Lower lobe of right lung (tissue), 2 donors: ENCODE data around the gene CLASP1. TPM values are rescaled to one million over a fixed set of nuclear protein-coding genes. Genes with fewer than 3 reads are reported as not detected.

Source experiments
- ATAC-seq, 2 donors: fragments of 200-7000 bp; cut with Tn5 transposase; one replicate each; pipeline ENCODE4 v1.9.1; 2020 to 2022; ENCODE audit warnings: mild to moderate bottlenecking in 2 of 2, moderate library complexity in 2 of 2
- DNase-seq: peaks from one replicate; pipeline ENCODE4 v3.0.0-alpha.2; 2020
- H3K27ac ChIP-seq: fragments of 200-600 bp; one replicate; pipeline ENCODE4 v1.8.0; 2022
- H3K27me3 ChIP-seq: fragments of 200-600 bp; one replicate; pipeline ENCODE4 v1.8.0; 2022; ENCODE audit warnings: low read depth
- H3K36me3 ChIP-seq: fragments of 200-600 bp; one replicate; pipeline ENCODE4 v1.8.0; 2022; ENCODE audit warnings: mild to moderate bottlenecking
- H3K4me1 ChIP-seq: fragments of 200-600 bp; one replicate; pipeline ENCODE4 v1.8.0; 2022
- H3K4me3 ChIP-seq: fragments of 200-600 bp; one replicate; pipeline ENCODE4 v1.8.0; 2022; ENCODE audit warnings: mild to moderate bottlenecking
- H3K9me3 ChIP-seq: fragments of 200-600 bp; one replicate; pipeline ENCODE4 v1.8.0; 2022
- intact Hi-C: fragments of 100-400 bp; cut with DNase I; formaldehyde crosslinking; loops from one replicate; pipeline ENCODE4 v1.11.0; 2022
- total RNA-seq: library from RNA; stranded (reverse); fragmentation: NEBNext Ultra II Directional; extraction: Animal tissue kit (Norgen Biotek cat#: 25700); gene quantifications from one replicate; pipeline ENCODE4 v1.2.1, GENCODE V29; 2021
- TF ChIP-seq, protein P1 (sequence below): fragments of 200-600 bp; IDR thresholded peaks from one replicate; pipeline ENCODE4 v1.8.0; 2022; ENCODE audit warnings: antibody characterized with exemption, mild to moderate bottlenecking
- donor health status: DM: no; HTN: yes; CAD: no; lungs with severe emphysema.

CLASP1 gene
- total RNA-seq, 1 donor from 2014 or later = 45.8 TPM

DNA sequence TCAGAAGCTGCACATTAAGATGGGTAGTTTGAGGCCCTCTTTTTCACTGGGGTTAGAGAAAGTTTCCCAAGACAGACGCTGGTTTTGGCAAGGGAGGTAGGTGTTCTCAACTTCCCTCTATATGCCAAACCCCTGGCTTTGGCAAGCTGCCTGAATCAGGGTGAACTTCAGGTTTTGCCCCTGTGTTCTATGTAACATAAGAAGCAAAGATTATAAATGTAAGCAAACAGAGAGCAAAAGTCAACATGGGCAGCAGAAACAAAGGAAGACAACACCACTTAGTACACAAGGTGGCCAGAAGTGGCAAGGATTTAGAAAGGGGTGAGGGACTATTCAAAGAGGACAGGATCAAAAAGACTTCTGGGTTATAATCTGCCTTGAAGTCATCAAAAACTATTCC lies 293.8 kb downstream of the CLASP1 start:
- H3K9me3 ChIP-seq = no peaks in the 10 kb centered on the region
- H3K27me3 ChIP-seq = no peaks in the 10 kb centered on the region
- intact Hi-C loops = no loop called here
- H3K36me3 ChIP-seq = peaks cover 95% of the 10 kb centered on the region
- no peaks in the 10 kb centered on the region for H3K4me1 ChIP-seq
- TF ChIP-seq, protein P1, sequence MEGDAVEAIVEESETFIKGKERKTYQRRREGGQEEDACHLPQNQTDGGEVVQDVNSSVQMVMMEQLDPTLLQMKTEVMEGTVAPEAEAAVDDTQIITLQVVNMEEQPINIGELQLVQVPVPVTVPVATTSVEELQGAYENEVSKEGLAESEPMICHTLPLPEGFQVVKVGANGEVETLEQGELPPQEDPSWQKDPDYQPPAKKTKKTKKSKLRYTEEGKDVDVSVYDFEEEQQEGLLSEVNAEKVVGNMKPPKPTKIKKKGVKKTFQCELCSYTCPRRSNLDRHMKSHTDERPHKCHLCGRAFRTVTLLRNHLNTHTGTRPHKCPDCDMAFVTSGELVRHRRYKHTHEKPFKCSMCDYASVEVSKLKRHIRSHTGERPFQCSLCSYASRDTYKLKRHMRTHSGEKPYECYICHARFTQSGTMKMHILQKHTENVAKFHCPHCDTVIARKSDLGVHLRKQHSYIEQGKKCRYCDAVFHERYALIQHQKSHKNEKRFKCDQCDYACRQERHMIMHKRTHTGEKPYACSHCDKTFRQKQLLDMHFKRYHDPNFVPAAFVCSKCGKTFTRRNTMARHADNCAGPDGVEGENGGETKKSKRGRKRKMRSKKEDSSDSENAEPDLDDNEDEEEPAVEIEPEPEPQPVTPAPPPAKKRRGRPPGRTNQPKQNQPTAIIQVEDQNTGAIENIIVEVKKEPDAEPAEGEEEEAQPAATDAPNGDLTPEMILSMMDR = no peak
- H3K4me3 ChIP-seq = no peak overlapping the region
- ATAC-seq = no peak
- no peak for DNase-seq
- H3K27ac ChIP-seq = no peak overlapping the region

DNA sequence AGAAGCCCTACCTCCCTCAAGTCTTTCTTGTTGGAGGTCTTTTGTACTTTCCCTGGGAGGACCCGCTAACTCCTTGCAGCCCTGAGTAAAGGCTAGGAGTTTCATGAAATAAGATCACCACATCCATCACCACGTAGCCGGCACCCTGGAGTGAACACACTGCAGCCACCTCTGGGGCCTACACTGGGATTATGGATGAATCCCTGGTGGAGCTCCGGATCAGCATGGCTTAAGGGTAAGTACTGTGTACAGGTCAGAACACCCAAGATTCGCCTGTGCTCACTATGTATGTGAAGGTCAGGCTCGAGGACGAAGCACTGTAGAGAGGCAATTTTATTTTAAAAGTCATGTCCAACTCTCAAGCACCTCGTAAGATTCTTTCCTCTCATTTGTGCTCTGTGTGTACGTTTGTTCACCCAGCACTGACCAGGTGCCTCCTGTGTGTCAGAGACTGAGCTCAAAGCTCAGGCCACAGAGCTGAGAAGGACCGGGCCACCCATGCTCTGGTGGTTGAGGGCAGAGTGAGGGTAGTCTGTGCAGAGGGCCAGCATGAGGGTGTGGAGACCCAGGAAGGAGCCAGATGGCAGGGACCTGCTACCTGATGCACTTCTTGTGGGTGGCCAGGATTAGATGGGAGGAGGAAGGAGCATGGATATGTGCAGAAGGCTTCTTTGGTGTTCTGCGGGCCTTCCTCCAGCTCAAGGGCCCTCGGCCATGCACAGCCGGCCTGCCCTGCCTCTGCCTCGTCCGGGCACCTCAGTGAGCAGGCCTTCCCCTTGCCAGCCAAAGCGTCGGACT lies 297.5 kb downstream of the CLASP1 start:
- TF ChIP-seq, protein P1 = no peak
- DNase-seq (no peak), ATAC-seq (no peak)
- H3K4me1 ChIP-seq = no peaks in the 10 kb centered on the region
- peaks cover 99% of the 10 kb centered on the region for H3K36me3 ChIP-seq
- H3K9me3 ChIP-seq = no peaks in the 10 kb centered on the region
- no peak overlapping the region for H3K4me3 ChIP-seq
- no peaks in the 10 kb centered on the region for H3K27me3 ChIP-seq
- intact Hi-C loops = no loop called here
- H3K27ac ChIP-seq = no peak overlapping the region

DNA sequence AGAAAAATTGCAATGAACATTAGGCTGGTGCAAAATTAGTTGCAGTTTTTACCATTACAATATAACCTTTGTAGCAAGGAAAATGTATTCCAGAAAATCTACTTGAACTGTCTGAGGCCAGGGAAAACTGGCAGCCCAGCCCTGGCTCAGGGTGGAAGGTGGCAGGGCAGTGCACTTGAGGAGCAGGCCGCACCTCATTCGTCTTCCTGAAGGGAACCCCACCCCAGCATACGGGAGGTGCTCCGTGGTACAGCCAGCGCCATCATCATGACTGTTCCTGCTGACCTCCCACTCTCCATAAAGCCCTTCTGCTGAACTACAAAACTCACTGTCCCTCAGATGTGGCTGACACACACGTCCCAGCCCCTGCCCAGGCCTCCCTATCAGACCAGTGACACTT lies 298.4 kb downstream of the CLASP1 start:
- Histone ChIP-seq H3K4me3 (no peak overlapping the region), H3K27ac (no peak overlapping the region), H3K4me1 (no peaks in the 10 kb centered on the region), H3K9me3 (no peaks in the 10 kb centered on the region), H3K36me3 (peaks cover 100% of the 10 kb centered on the region), H3K27me3 (no peaks in the 10 kb centered on the region)
- intact Hi-C loops = no loop called here
- ATAC-seq (no peak), DNase-seq (no peak)
- TF ChIP-seq, protein P1 = no peak

DNA sequence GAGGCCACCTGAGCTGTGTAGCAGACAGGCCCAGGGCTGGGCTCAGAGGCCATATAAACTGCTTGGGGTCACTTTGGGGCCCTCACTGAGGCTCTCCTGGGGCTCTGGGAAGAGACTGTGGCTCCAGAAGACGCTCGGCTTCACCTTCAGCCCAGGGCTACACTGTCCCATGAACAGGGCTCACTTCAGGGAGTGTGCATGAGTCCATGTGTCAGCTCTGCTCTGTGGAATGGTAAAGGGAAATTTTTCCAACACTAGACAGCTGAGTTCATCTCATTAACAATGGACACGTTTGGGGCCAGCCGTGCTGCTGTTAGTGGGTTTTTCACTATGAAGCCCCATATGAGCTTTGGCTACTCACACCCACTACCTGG lies 298.9 kb downstream of the CLASP1 start:
- TF ChIP-seq, protein P1 = no peak
- DNase-seq (no peak), ATAC-seq (no peak)
- Histone ChIP-seq H3K4me3 (no peak overlapping the region), H3K27me3 (no peaks in the 10 kb centered on the region), H3K36me3 (peaks cover 100% of the 10 kb centered on the region), H3K4me1 (no peaks in the 10 kb centered on the region), H3K9me3 (no peaks in the 10 kb centered on the region), H3K27ac (no peak overlapping the region)
- intact Hi-C loops = no loop called here

DNA sequence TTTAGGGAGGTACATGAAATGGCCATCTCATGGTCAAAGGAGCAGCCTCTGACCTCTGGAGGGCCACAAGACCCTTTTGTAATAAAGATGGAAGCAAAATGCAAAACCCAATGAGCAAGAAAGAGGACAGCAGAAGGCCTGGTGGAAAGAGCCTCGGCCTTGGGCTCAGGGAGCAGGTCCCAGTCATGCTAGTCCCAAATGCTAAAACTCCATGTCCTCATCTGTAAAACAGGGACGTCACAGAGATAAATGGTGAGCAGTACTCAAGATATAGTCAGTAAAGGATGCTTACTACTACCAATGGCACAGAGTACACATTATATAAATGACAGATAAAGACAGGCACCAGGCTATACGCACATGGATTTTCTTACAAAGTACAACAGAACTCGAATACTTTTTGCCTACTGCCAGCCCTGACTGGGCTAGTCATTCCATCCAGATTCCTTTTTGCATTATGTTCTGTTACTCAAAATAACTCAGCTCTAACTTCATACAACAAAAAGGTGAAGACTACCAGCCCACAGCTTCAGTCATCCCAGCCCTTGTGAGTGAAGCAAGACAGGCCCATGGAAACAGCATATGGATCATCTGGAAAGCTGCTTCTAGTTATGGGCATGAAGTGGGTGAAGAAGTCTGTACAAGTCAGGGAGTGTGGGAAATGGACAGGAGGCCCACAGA lies 299.4 kb downstream of the CLASP1 start:
- intact Hi-C loops = no loop called here
- ATAC-seq = no peak
- no peak for DNase-seq
- no peaks in the 10 kb centered on the region for H3K27me3 ChIP-seq
- TF ChIP-seq, protein P1 = no peak
- H3K4me1 ChIP-seq = no peaks in the 10 kb centered on the region
- H3K27ac ChIP-seq = no peak overlapping the region
- no peaks in the 10 kb centered on the region for H3K9me3 ChIP-seq
- H3K4me3 ChIP-seq = no peak overlapping the region
- H3K36me3 ChIP-seq = peaks cover 100% of the 10 kb centered on the region
